Measurements from ENCODE around the gene UQCR11. TPM values are rescaled to one million over a fixed set of nuclear protein-coding genes. Genes with fewer than 3 reads are reported as not detected.

Gene UQCR11
- total and polyA plus RNA-seq, 2 of the 8 experiments (the other 6 are each of a cell fraction or from before 2014, with no cell fraction given): 162 to 171 TPM

DNA sequence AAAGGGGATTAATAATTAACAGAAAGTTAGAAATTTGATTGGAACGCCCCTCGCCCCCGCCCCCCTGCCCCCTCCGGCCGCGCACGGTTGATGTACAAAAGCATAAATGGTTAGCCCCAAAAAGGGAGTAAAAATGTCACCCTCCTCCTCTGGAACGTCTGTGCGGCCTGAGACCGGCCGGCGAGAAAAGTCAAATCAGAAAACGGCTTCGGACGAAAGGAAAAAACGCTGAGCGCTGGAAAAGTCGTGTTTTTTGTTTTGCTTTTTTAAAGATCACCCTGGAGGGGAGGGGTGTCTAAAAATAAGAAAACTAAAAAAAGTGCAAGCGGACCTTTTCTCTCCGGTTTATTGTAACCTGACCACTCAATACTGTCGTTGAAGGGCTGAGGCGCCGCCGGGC lies 50.3 kb downstream of the UQCR11 start:
- Histone ChIP-seq H2BK5ac (ENCODE audit: low read depth, low read length) (no peak overlapping the region), H3K79me1 (ENCODE audit: low read depth, low read length) (peaks cover 10% of the 10 kb centered on the region), H3K27me3 (replicated peaks in 1 of 4; ENCODE audit: control insufficient read depth in 3 of 4, extremely low read depth in 1 of 4, insufficient read depth in 3 of 4, low read length in 3 of 4) (no peaks in the 10 kb centered on the region), H2BK15ac (ENCODE audit: low read length) (no peak overlapping the region), H3K14ac (ENCODE audit: insufficient read length) (no peak overlapping the region), H3K4me2 (ENCODE audit: insufficient read depth in 1 of 2, low read depth in 2 of 2, low read length in 2 of 2) (no peak overlapping the region), H3K4me3 (ENCODE audit: extremely low read depth in 1 of 4, insufficient read depth in 2 of 4, low read depth in 3 of 4, low read length in 4 of 4) (no peak overlapping the region), H4K5ac (ENCODE audit: insufficient read length, low read depth, low read length) (no peak overlapping the region), H2AK5ac (ENCODE audit: low read depth, low read length) (no peak overlapping the region), H3K79me2 (ENCODE audit: control insufficient read depth in 1 of 2, insufficient read depth in 2 of 2, low read length in 2 of 2) (peaks cover 0 to 11% of the 10 kb centered on the region in 2 experiments; a peak in 2 of 4 replicates), H2BK120ac (replicated peaks; ENCODE audit: low read depth, low read length) (no peak overlapping the region), H4K8ac (ENCODE audit: extremely low read depth, insufficient read depth, low read length) (no peak overlapping the region), H3K36me3 (ENCODE audit: control insufficient read depth in 2 of 4, insufficient read depth in 4 of 4, low read length in 3 of 4) (peaks cover 0 to 16% (median 1%) of the 10 kb centered on the region in 4 experiments; a peak in 4 of 8 replicates), H3K56ac (replicated peaks; ENCODE audit: insufficient read length, low read depth, low read length) (no peak overlapping the region), H3K23ac (ENCODE audit: insufficient read length) (no peak overlapping the region), H3K18ac (ENCODE audit: extremely low read depth, low read length) (no peak overlapping the region), H3K4me1 (replicated peaks in 1 of 4; ENCODE audit: control insufficient read depth in 3 of 4, insufficient read depth in 4 of 4, low read length in 3 of 4) (no peaks in the 10 kb centered on the region), H3K9me3 (ENCODE audit: insufficient read depth in 2 of 2, low read depth in 1 of 2, low read length in 1 of 2) (no peaks in the 10 kb centered on the region; a peak in 1 of 4 replicates), H2BK20ac (ENCODE audit: low read length) (no peak overlapping the region), H4K20me1 (replicated peaks in 1 of 2; ENCODE audit: control insufficient read depth in 1 of 2, insufficient read depth in 2 of 2, low read length in 2 of 2) (peaks cover 9 to 22% of the 10 kb centered on the region in 2 experiments), H3K9ac (replicated peaks in 1 of 4; ENCODE audit: extremely low read depth in 1 of 4, low read depth in 3 of 4, low read length in 3 of 4) (no peak overlapping the region), H2BK12ac (ENCODE audit: low read depth, low read length) (no peak overlapping the region), H4K91ac (replicated peaks; ENCODE audit: insufficient read length, low read length) (no peak overlapping the region), H2AFZ (ENCODE audit: low read length) (no peak overlapping the region), H3K23me2 (ENCODE audit: low read depth, low read length) (peaks cover 2% of the 10 kb centered on the region; the same call in 1 of the 2 replicates), H3K4ac (replicated peaks; ENCODE audit: insufficient read length, low read depth, low read length) (no peak overlapping the region), H3K27ac (ENCODE audit: low read depth, low read length) (no peak overlapping the region)
- WGBS, 2 experiments (ENCODE audit: extremely low coverage in 1 of 2, insufficient coverage in 1 of 2, insufficient read length in 1 of 2, insufficient replicate concordance in 2 of 2, low coverage in 1 of 2, low lambda C conversion rate in 2 of 2, missing lambda C conversion rate in 1 of 2): 92% methylated on average over 24 of the region's 24 CpGs; no CpG with 5 or more reads in 1 of the 2 experiments
- no peak for FAIRE-seq
- ChIA-PET POLR2A (ENCODE audit: partially characterized antibody) (interaction anchor here (0.6 to 1.9 kb wide), 4 partner anchors 8 to 38 kb away, joined by 3 to 6 read pairs (median 4); partner anchors contain the start of gene MBD3), CTCF (ENCODE audit: partially characterized antibody) (no interaction called here)
- no peak for DNase-seq (ENCODE audit: low read depth in 1 of 2, low spot score in 2 of 2)
- TF ChIP-seq SP4 (IDR thresholded peaks at IDR 0.05; ENCODE audit: low read length) (no peak), HDAC2 (IDR thresholded peaks at IDR 0.05; ENCODE audit: borderline replicate concordance in 1 of 2, low read depth in 2 of 2, low read length in 2 of 2) (no peak), TBP (IDR thresholded peaks at IDR 0.05; ENCODE audit: low read depth, low read length) (no peak), EGR1 (IDR thresholded peaks at IDR 0.05; ENCODE audit: borderline replicate concordance, low read depth, low read length) (no peak), RAD21 (IDR thresholded peaks at IDR 0.05 in 1 of 2, conservative IDR thresholded peaks at IDR 0.05 in 1 of 2; ENCODE audit: low read depth in 2 of 2, low read length in 2 of 2) (no peak), JUN (IDR thresholded peaks at IDR 0.05; ENCODE audit: low read depth, low read length) (no peak), ZNF274 (IDR thresholded peaks at IDR 0.05; ENCODE audit: borderline replicate concordance, extremely low read depth, low read length) (no peak), SAP30 (IDR thresholded peaks at IDR 0.05; ENCODE audit: insufficient read depth, insufficient replicate concordance, low read length) (no peak), TAF1 (IDR thresholded peaks at IDR 0.05; ENCODE audit: low read depth, low read length) (no peak), RNF2 (IDR thresholded peaks at IDR 0.05; ENCODE audit: borderline replicate concordance, low read depth, low read length, missing control alignments, poor library complexity, severe bottlenecking) (no peak)
- TF ChIP-seq, protein P1, sequence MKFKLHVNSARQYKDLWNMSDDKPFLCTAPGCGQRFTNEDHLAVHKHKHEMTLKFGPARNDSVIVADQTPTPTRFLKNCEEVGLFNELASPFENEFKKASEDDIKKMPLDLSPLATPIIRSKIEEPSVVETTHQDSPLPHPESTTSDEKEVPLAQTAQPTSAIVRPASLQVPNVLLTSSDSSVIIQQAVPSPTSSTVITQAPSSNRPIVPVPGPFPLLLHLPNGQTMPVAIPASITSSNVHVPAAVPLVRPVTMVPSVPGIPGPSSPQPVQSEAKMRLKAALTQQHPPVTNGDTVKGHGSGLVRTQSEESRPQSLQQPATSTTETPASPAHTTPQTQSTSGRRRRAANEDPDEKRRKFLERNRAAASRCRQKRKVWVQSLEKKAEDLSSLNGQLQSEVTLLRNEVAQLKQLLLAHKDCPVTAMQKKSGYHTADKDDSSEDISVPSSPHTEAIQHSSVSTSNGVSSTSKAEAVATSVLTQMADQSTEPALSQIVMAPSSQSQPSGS (IDR thresholded peaks at IDR 0.05; ENCODE audit: low read length): no peak
